ENCODE data around the gene UXS1. TPM values are rescaled to one million over a fixed set of nuclear protein-coding genes. Genes with fewer than 3 reads are reported as not detected.

Gene UXS1
- total RNA-seq, 2 donors from 2014 or later: 43.0 to 44.6 TPM

- Mint-ChIP-seq H3K27ac (no peak overlapping the region), H3K4me1 (no peaks in the 10 kb centered on the region), H3K9me3 (peaks cover 4% of the 10 kb centered on the region), H3K4me3 (no peak overlapping the region), H3K36me3 (ENCODE audit: low read depth) (no peaks in the 10 kb centered on the region), H3K27me3 (ENCODE audit: insufficient read depth) (peaks cover 2% of the 10 kb centered on the region)
- no peaks in the 10 kb centered on the region for H3K9me3 ChIP-seq (ENCODE audit: control insufficient read depth, low read length)
- H3K36me3 ChIP-seq (ENCODE audit: control insufficient read depth, insufficient read depth, low read length): no peaks in the 10 kb centered on the region
- no peaks in the 10 kb centered on the region for H3K27me3 ChIP-seq (ENCODE audit: control insufficient read depth, insufficient read depth, low read length, poor library complexity, severe bottlenecking)
- TF ChIP-seq CTCF (conservative IDR thresholded peaks at IDR 0.05): no peak
- 100% methylated on average over 2 of the region's 2 CpGs; no CpG with 5 or more reads in 1 of the 2 experiments for WGBS, 2 experiments (ENCODE audit: insufficient coverage in 1 of 2, insufficient read length in 1 of 2)
- H3K9ac ChIP-seq (ENCODE audit: extremely low read depth, low read length, poor library complexity, severe bottlenecking): no peak overlapping the region
- H3K4me1 ChIP-seq (ENCODE audit: control insufficient read depth, insufficient read depth, low read length): no peaks in the 10 kb centered on the region
- no peak overlapping the region for H3K27ac ChIP-seq (ENCODE audit: low read depth, low read length)
- DNase-seq: no peak
- no peak overlapping the region for H3K4me3 ChIP-seq (ENCODE audit: low read length)
Measured at GRCh38 chr2:106201661-106202060, 7.6 kb upstream of the UXS1 start.

GRCh38 chr2:106197878-106198277 lies 3.8 kb upstream of the UXS1 start:
- Histone ChIP-seq H3K4me1 (ENCODE audit: control insufficient read depth, insufficient read depth, low read length) (no peaks in the 10 kb centered on the region), H3K27me3 (ENCODE audit: control insufficient read depth, insufficient read depth, low read length, poor library complexity, severe bottlenecking) (no peaks in the 10 kb centered on the region), H3K9ac (ENCODE audit: extremely low read depth, low read length, poor library complexity, severe bottlenecking) (no peak overlapping the region), H3K27ac (ENCODE audit: low read depth, low read length) (no peak overlapping the region), H3K4me3 (ENCODE audit: low read length) (no peak overlapping the region), H3K9me3 (ENCODE audit: control insufficient read depth, low read length) (no peaks in the 10 kb centered on the region), H3K36me3 (ENCODE audit: control insufficient read depth, insufficient read depth, low read length) (no peaks in the 10 kb centered on the region)
- DNase-seq: peak; percentile 53
- Mint-ChIP-seq H3K36me3 (ENCODE audit: low read depth) (no peaks in the 10 kb centered on the region), H3K4me1 (peaks cover 9% of the 10 kb centered on the region), H3K4me3 (no peak overlapping the region), H3K27me3 (ENCODE audit: insufficient read depth) (no peaks in the 10 kb centered on the region), H3K9me3 (no peaks in the 10 kb centered on the region), H3K27ac (no peak overlapping the region)
- no peak for TF ChIP-seq CTCF (conservative IDR thresholded peaks at IDR 0.05)
- WGBS, 2 experiments (ENCODE audit: insufficient coverage in 1 of 2, insufficient read length in 1 of 2): 56 to 87% methylated on average over 3 of the region's 3 CpGs

- no peaks in the 10 kb centered on the region for H3K27me3 ChIP-seq (ENCODE audit: control insufficient read depth, insufficient read depth, low read length, poor library complexity, severe bottlenecking)
- no peaks in the 10 kb centered on the region for H3K36me3 ChIP-seq (ENCODE audit: control insufficient read depth, insufficient read depth, low read length)
- Mint-ChIP-seq H3K27me3 (ENCODE audit: insufficient read depth) (no peaks in the 10 kb centered on the region), H3K9me3 (no peaks in the 10 kb centered on the region), H3K4me3 (no peak overlapping the region), H3K4me1 (peaks cover 23% of the 10 kb centered on the region), H3K36me3 (ENCODE audit: low read depth) (peaks cover 2% of the 10 kb centered on the region), H3K27ac (no peak overlapping the region)
- TF ChIP-seq CTCF (conservative IDR thresholded peaks at IDR 0.05): no peak
- no peak overlapping the region for H3K9ac ChIP-seq (ENCODE audit: extremely low read depth, low read length, poor library complexity, severe bottlenecking)
- no peaks in the 10 kb centered on the region for H3K4me1 ChIP-seq (ENCODE audit: control insufficient read depth, insufficient read depth, low read length)
- no peak overlapping the region for H3K4me3 ChIP-seq (ENCODE audit: low read length)
- no peaks in the 10 kb centered on the region for H3K9me3 ChIP-seq (ENCODE audit: control insufficient read depth, low read length)
- WGBS, 2 experiments (ENCODE audit: insufficient coverage in 1 of 2, insufficient read length in 1 of 2): 63 to 79% methylated on average over 3 to 6 of the region's 6 CpGs
- no peak overlapping the region for H3K27ac ChIP-seq (ENCODE audit: low read depth, low read length)
- DNase-seq: no peak
Measured at GRCh38 chr2:106195981-106196380, 1.9 kb upstream of the UXS1 start.

All from endodermal cell (in vitro differentiated cells).